WTC11 (cell line): Measurements from ENCODE around the gene MTFP1. TPM values are rescaled to one million over a fixed set of nuclear protein-coding genes. Genes with fewer than 3 reads are reported as not detected.

ENCODE experiments used
- ATAC-seq: fragments of 200-7000 bp; cut with Tn5 transposase; 2 replicates; pipeline ENCODE4 v1.10.0; 2021; ENCODE audit warnings: mild to moderate bottlenecking, moderate library complexity
- CTCF ChIA-PET: fragments of 300-600 bp; sonication (Branson Sonifier 250); formaldehyde crosslinking; loops from one replicate; lab custom pipeline; 2021; ENCODE audit warnings: antibody characterized with exemption; lab: Charles Lee
- POLR2A ChIA-PET: fragments of 350-600 bp; sonication (Branson Sonifier 250); formaldehyde crosslinking; loops from one replicate; lab custom pipeline; 2021; ENCODE audit warnings: antibody characterized with exemption; lab: Charles Lee
- DNase-seq: peaks from one replicate; pipeline ENCODE4 v3.0.0; 2021; ENCODE audit warnings: low spot score
- H3K27ac Mint-ChIP-seq: 2 replicates; pipeline ENCODE4 v1.8.0; 2021; ENCODE audit warnings: mixed read lengths
- H3K27me3 Mint-ChIP-seq: 2 replicates; pipeline ENCODE4 v1.8.0; 2021; ENCODE audit warnings: low read depth, mild to moderate bottlenecking, moderate library complexity, mixed read lengths
- H3K36me3 Mint-ChIP-seq: 2 replicates; pipeline ENCODE4 v1.8.0; 2021; ENCODE audit warnings: mixed read lengths
- H3K4me1 Mint-ChIP-seq: 2 replicates; pipeline ENCODE4 v1.8.0; 2022; ENCODE audit warnings: mixed read lengths
- H3K4me3 Mint-ChIP-seq: 2 replicates; pipeline ENCODE4 v1.8.0; 2021; ENCODE audit warnings: mild to moderate bottlenecking, moderate library complexity, mixed read lengths
- H3K9me3 Mint-ChIP-seq: 2 replicates; pipeline ENCODE4 v1.8.0; 2021; ENCODE audit warnings: mixed read lengths
- CREM ChIP-seq: sonication (generic); formaldehyde crosslinking; IDR thresholded peaks from 2 replicates; pipeline ENCODE4 v1.8.1; 2022; ENCODE audit warnings: mild to moderate bottlenecking, missing genetic modification reagents, moderate library complexity
- E2F1 ChIP-seq: sonication (generic); formaldehyde crosslinking; IDR thresholded peaks from 2 replicates; pipeline ENCODE4 v1.8.0; 2022; ENCODE audit warnings: mild to moderate bottlenecking, missing genetic modification reagents
- E2F5 ChIP-seq: sonication (generic); formaldehyde crosslinking; IDR thresholded peaks from 2 replicates; pipeline ENCODE4 v1.8.1; 2022; ENCODE audit warnings: mild to moderate bottlenecking, moderate library complexity, missing genetic modification reagents
- EMX1 ChIP-seq: fragments of 250-450 bp; sonication (Bioruptor Pico); IDR thresholded peaks from 2 replicates; pipeline ENCODE4 v1.8.0; 2021; ENCODE audit warnings: mild to moderate bottlenecking
- ETV6 ChIP-seq: sonication (generic); formaldehyde crosslinking; IDR thresholded peaks from 2 replicates; pipeline ENCODE4 v1.8.1; 2022; ENCODE audit warnings: mild to moderate bottlenecking, missing genetic modification reagents
- FOXJ3 ChIP-seq: sonication (generic); formaldehyde crosslinking; IDR thresholded peaks from 2 replicates; pipeline ENCODE4 v1.9.0; 2021; ENCODE audit warnings: missing genetic modification reagents, mild to moderate bottlenecking, borderline replicate concordance
- FOXK1 ChIP-seq: sonication (generic); formaldehyde crosslinking; IDR thresholded peaks from 2 replicates; pipeline ENCODE4 v1.8.0; 2022; ENCODE audit warnings: mild to moderate bottlenecking, moderate library complexity, missing genetic modification reagents
- GRHL2 ChIP-seq: fragments of 250-450 bp; sonication (Bioruptor Pico); IDR thresholded peaks from 2 replicates; pipeline ENCODE4 v1.8.0; 2022; ENCODE audit warnings: mild to moderate bottlenecking, moderate library complexity; ENCODE audit not compliant: insufficient replicate concordance, severe bottlenecking
- MLX ChIP-seq: sonication (generic); formaldehyde crosslinking; IDR thresholded peaks from 2 replicates; pipeline ENCODE4 v1.8.1; 2023; ENCODE audit warnings: mild to moderate bottlenecking, missing genetic modification reagents, moderate library complexity
- NFYB ChIP-seq: sonication (generic); formaldehyde crosslinking; conservative IDR thresholded peaks from 2 replicates; pipeline ENCODE4 v1.8.0; 2022; ENCODE audit warnings: low read depth, missing genetic modification reagents
- SP1 ChIP-seq: sonication (generic); formaldehyde crosslinking; conservative IDR thresholded peaks from 2 replicates; pipeline ENCODE4 v1.8.1; 2022; ENCODE audit warnings: missing genetic modification reagents
- TEAD1 ChIP-seq: sonication (generic); formaldehyde crosslinking; IDR thresholded peaks from 2 replicates; pipeline ENCODE4 v1.8.0; 2022; ENCODE audit warnings: mild to moderate bottlenecking, missing genetic modification reagents
- USF1 ChIP-seq: sonication (generic); formaldehyde crosslinking; IDR thresholded peaks from 2 replicates; pipeline ENCODE4 v1.8.0; 2022; ENCODE audit warnings: mild to moderate bottlenecking, missing genetic modification reagents
- USF2 ChIP-seq: sonication (generic); formaldehyde crosslinking; IDR thresholded peaks from 2 replicates; pipeline ENCODE4 v1.8.1; 2023; ENCODE audit warnings: mild to moderate bottlenecking, missing genetic modification reagents, moderate library complexity
- ZNF121 ChIP-seq: sonication (generic); formaldehyde crosslinking; IDR thresholded peaks from 2 replicates; pipeline ENCODE4 v1.8.0; 2023; ENCODE audit warnings: missing genetic modification reagents
- ZNF138 ChIP-seq: sonication (generic); formaldehyde crosslinking; conservative IDR thresholded peaks from 2 replicates; pipeline ENCODE4 v1.8.1; 2022; ENCODE audit warnings: mild to moderate bottlenecking, moderate library complexity, missing genetic modification reagents
- ZNF532 ChIP-seq: fragments of 250-450 bp; sonication (Bioruptor Pico); IDR thresholded peaks from 2 replicates; pipeline ENCODE4 v1.9.0; 2021; ENCODE audit warnings: mild to moderate bottlenecking, borderline replicate concordance
- total RNA-seq: library from RNA; stranded (reverse); gene quantifications from 3 replicates; pipeline ENCODE4 v1.2.3, GENCODE V29; 2021

The MTFP1 gene
- total RNA-seq, 1 experiment from 2014 or later, result 75.0 TPM

- TF ChIP-seq GRHL2 (CRISPR knock-in tag) (no peak), ZNF532 (CRISPR knock-in tag) (no peak), SP1 (CRISPR knock-in tag) (peak; percentile 92), MLX (CRISPR knock-in tag) (no peak), ZNF121 (no peak), ZNF138 (CRISPR knock-in tag) (no peak), USF1 (CRISPR knock-in tag) (peak; percentile 95), CREM (peak; percentile 69; the same call in 1 of the 2 replicates), TEAD1 (peak; percentile 68; the same call in 1 of the 2 replicates), FOXJ3 (no peak), FOXK1 (CRISPR knock-in tag) (peak; percentile 33; the same call in 1 of the 2 replicates), E2F5 (CRISPR knock-in tag) (0 out of 2 replicates have a peak, but pooled peaks have one; percentile 12), EMX1 (no peak), E2F1 (CRISPR knock-in tag) (no peak)
These were observed 1.5 kb upstream of the MTFP1 start (continued) for GRCh38 chr22:30423959-30424533.

GRCh38 chr22:30424534-30425326 lies 838 bp upstream of the MTFP1 start:
- ATAC-seq (no peak), DNase-seq (no peak)
- TF ChIP-seq USF2 (CRISPR knock-in tag) (no peak), NFYB (CRISPR knock-in tag) (no peak), ETV6 (CRISPR knock-in tag) (no peak)
- Mint-ChIP-seq H3K9me3 (no peaks in the 10 kb centered on the region), H3K4me3 (peak overlapping the region; percentile 83), H3K27me3 (no peaks in the 10 kb centered on the region; the same call in 1 of the 2 replicates), H3K36me3 (peaks cover 32% of the 10 kb centered on the region), H3K4me1 (peaks cover 32% of the 10 kb centered on the region), H3K27ac (peak overlapping the region; percentile 99)
- ChIA-PET POLR2A (interaction anchor here (1.0 to 3.2 kb wide), 9 partner anchors 9 to 181 kb away, joined by 3 to 35 read pairs (median 6); partner anchors contain the start of genes CCDC157, RNF215, SEC14L2 and SF3A1), CTCF (interaction anchor here (0.5 to 6.3 kb wide), 28 partner anchors 10 to 804 kb away, joined by 3 to 149 read pairs (median 4); partner anchors contain the start of genes CASTOR1, RNF215, SEC14L2 and TBC1D10A)
